Ishikawa (cell line): ENCODE measurements around the gene TANC2.

ENCODE experiments used
- CEBPB ChIP-seq: IDR thresholded peaks from 2 replicates; pipeline ENCODE4 v1.6.1; 2012
- CREB1 ChIP-seq: IDR thresholded peaks from 2 replicates; pipeline ENCODE4 v1.6.1; 2012; ENCODE audit warnings: low read depth
- EGR1 ChIP-seq: IDR thresholded peaks from 2 replicates; pipeline ENCODE4 v1.6.1; 2012
- EP300 ChIP-seq: IDR thresholded peaks from 2 replicates; pipeline ENCODE4 v1.6.1; 2012; ENCODE audit warnings: borderline replicate concordance
- FOXM1 ChIP-seq: IDR thresholded peaks from 2 replicates; pipeline ENCODE4 v1.6.1; 2012; ENCODE audit warnings: low read depth, borderline replicate concordance
- NFIC ChIP-seq: IDR thresholded peaks from 2 replicates; pipeline ENCODE4 v1.6.1; 2012
- RAD21 ChIP-seq: IDR thresholded peaks from 2 replicates; pipeline ENCODE4 v1.6.1; 2012; ENCODE audit warnings: low read depth
- TAF1 ChIP-seq: IDR thresholded peaks from 2 replicates; pipeline ENCODE4 v1.6.1; 2012; ENCODE audit warnings: low read depth, mild to moderate bottlenecking
- TCF12 ChIP-seq: IDR thresholded peaks from 2 replicates; pipeline ENCODE4 v1.6.1; 2012; ENCODE audit warnings: low read depth
- TEAD4 ChIP-seq: IDR thresholded peaks from 2 replicates; pipeline ENCODE4 v1.6.1; 2012
- YY1 ChIP-seq: IDR thresholded peaks from 2 replicates; pipeline ENCODE4 v1.6.1; 2012; ENCODE audit warnings: low read depth
- ZBTB7A ChIP-seq: IDR thresholded peaks from 2 replicates; pipeline ENCODE4 v1.6.1; 2012; ENCODE audit warnings: low read depth
- TF ChIP-seq, protein P1 (sequence below): IDR thresholded peaks from 2 replicates; pipeline ENCODE4 v1.6.1; 2012
- TF ChIP-seq, protein P2 (sequence below): IDR thresholded peaks from 2 replicates; pipeline ENCODE4 v1.6.1; 2012; ENCODE audit warnings: low read depth, mild to moderate bottlenecking
- TF ChIP-seq, protein P3 (sequence below): IDR thresholded peaks from 2 replicates; pipeline ENCODE4 v1.6.1; 2012

Gene TANC2

DNA sequence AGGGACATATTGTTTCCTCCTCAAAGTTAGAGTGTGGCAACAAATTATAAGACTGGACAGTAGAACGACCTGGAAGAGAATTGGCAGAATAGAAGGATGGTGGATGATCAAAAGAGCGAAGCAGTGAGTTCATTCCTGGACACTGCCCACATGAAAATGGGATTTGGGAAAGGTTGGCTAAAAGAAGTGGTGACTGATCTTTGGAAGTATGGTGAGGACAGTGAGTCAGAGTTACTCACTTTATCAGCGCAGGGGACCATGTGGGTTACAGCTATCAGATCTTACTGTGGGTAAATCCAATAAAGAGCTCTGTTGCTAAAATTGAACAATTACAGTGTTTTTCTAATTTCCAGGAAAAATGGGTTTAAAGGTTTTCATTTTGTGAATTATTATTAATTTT lies 2.7 kb upstream of the TANC2 start:
- TF ChIP-seq NFIC (no peak), CREB1 (no peak), RAD21 (no peak), EGR1 (no peak), TAF1 (no peak), TCF12 (no peak), EP300 (no peak), FOXM1 (no peak), ZBTB7A (no peak), YY1 (no peak), TEAD4 (no peak), CEBPB (no peak)
- TF ChIP-seq, protein P1, sequence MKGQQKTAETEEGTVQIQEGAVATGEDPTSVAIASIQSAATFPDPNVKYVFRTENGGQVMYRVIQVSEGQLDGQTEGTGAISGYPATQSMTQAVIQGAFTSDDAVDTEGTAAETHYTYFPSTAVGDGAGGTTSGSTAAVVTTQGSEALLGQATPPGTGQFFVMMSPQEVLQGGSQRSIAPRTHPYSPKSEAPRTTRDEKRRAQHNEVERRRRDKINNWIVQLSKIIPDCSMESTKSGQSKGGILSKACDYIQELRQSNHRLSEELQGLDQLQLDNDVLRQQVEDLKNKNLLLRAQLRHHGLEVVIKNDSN: no peak
- TF ChIP-seq, protein P2, sequence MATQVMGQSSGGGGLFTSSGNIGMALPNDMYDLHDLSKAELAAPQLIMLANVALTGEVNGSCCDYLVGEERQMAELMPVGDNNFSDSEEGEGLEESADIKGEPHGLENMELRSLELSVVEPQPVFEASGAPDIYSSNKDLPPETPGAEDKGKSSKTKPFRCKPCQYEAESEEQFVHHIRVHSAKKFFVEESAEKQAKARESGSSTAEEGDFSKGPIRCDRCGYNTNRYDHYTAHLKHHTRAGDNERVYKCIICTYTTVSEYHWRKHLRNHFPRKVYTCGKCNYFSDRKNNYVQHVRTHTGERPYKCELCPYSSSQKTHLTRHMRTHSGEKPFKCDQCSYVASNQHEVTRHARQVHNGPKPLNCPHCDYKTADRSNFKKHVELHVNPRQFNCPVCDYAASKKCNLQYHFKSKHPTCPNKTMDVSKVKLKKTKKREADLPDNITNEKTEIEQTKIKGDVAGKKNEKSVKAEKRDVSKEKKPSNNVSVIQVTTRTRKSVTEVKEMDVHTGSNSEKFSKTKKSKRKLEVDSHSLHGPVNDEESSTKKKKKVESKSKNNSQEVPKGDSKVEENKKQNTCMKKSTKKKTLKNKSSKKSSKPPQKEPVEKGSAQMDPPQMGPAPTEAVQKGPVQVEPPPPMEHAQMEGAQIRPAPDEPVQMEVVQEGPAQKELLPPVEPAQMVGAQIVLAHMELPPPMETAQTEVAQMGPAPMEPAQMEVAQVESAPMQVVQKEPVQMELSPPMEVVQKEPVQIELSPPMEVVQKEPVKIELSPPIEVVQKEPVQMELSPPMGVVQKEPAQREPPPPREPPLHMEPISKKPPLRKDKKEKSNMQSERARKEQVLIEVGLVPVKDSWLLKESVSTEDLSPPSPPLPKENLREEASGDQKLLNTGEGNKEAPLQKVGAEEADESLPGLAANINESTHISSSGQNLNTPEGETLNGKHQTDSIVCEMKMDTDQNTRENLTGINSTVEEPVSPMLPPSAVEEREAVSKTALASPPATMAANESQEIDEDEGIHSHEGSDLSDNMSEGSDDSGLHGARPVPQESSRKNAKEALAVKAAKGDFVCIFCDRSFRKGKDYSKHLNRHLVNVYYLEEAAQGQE: no peak
- TF ChIP-seq, protein P3, sequence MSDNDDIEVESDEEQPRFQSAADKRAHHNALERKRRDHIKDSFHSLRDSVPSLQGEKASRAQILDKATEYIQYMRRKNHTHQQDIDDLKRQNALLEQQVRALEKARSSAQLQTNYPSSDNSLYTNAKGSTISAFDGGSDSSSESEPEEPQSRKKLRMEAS: no peak

DNA sequence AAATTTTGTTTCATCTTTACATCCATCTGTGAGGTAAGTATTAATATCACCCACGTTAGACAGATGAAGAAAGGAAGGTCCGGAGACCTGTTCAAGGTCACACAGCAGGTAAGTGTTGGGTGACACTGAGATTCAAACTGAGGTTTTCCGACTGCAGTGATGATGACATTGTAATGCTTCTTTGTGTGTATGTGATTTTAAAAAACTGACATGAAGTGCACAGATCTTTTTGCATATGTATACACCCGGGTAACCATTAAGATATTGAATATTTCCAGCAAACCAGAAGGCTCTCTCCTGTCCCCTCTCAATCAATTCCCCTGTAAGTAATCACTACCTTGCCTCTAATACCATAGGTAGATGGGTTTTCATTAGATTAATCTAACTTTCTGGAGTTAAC lies 1.5 kb upstream of the TANC2 start:
- TF ChIP-seq CEBPB (no peak), RAD21 (no peak), TAF1 (no peak), FOXM1 (no peak), CREB1 (no peak), EGR1 (no peak), YY1 (no peak), TCF12 (no peak), TEAD4 (no peak), NFIC (no peak), EP300 (no peak), ZBTB7A (no peak)
- TF ChIP-seq, protein P3: no peak
- TF ChIP-seq, protein P2: no peak
- TF ChIP-seq, protein P1: no peak

DNA sequence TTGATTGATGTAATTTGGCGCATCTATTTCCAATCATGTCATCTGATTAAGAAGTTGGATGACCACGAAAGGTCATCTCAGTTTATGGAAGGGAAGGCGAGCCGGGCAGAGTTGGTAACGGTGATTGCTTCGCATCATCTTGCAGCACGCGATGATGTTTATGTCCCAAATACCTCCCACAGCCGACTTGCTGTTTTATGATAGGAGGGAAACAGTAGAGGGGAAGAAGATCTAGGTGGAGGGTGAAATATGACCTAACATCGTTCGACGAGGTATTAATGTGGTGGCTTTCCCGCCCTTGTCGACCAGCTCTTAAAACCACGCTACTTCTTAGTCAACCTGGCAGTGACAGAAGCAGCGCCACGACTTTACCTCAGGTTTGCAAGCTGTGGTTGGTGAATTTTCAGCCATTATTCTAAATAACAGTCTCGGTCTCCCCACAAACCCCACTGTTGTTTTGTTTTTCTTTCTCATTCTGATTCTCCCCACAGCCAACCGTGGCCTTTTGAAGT lies 805 bp upstream of the TANC2 start:
- no peak for TF ChIP-seq TAF1
- TF ChIP-seq YY1: no peak
- TF ChIP-seq TEAD4: no peak
- no peak for TF ChIP-seq ZBTB7A
- no peak for TF ChIP-seq CEBPB
- TF ChIP-seq EP300: no peak
- no peak for TF ChIP-seq RAD21
- TF ChIP-seq EGR1: no peak
- no peak for TF ChIP-seq FOXM1

DNA sequence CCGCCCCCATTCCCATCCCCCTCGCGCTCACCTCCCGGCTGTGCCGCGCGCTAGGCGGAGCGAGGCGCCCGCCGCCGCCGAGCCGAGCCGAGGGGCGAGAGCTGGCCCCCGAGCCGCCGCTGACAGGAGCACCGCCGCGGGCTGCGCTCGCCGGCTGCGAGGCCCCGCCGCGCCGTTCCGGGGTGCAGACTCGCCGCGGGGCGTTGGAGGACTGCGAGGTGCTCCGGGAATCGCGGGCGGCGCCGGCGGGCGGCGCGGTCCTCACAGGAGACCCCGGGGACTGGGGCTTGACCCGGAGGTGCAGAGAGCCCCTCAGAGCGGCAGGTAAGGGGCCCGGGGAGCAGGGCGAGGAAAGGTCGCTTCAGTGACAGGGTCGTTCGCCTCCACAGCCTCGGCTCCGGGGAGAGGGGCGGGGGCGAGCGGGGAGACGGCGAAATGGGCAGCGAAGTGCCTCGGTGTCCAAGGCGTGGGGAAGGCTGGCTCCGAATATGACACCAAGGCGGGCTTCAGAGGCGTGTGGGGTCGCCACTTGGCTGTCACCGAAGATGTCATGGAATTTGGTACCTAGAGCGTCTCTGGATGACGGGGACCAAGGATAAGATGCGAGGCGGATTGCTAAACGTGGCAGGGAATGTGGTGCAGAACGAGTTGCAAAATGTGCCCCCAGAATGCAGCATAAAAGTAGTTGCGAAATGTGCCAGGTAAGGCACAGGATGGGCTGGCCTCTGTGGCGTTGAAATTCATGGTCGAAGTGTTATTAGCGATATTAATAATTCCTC lies 580 bp downstream of the TANC2 start:
- TF ChIP-seq CEBPB: peak; percentile 90
- no peak for TF ChIP-seq EP300
- TF ChIP-seq ZBTB7A: peak; percentile 43; the same call in 1 of the 2 replicates
- TF ChIP-seq, protein P1: no peak
- TF ChIP-seq NFIC: no peak
- TF ChIP-seq, protein P2: no peak
- TF ChIP-seq, protein P3: peak; percentile 34; the same call in 1 of the 2 replicates
